ENCODE measurements around the gene SCIN. TPM values are rescaled to one million over a fixed set of nuclear protein-coding genes. Genes with fewer than 3 reads are reported as not detected.

The SCIN gene
- total RNA-seq, 1 experiment from 2014 or later: 0.22 TPM

GRCh38 chr7:12540850-12541249, 29.7 kb upstream of the SCIN start:
- no peaks in the 10 kb centered on the region for H3K27me3 ChIP-seq (ENCODE audit: insufficient read depth, low read length)
- DNase-seq (ENCODE audit: low read depth, low spot score): no peak
- no peaks in the 10 kb centered on the region for H4K20me1 ChIP-seq (ENCODE audit: insufficient read depth)
- intact Hi-C loops (cut with micrococcal nuclease): loop anchor here (10.0 kb wide), 1 partner anchor 74 kb away; no protein-coding TSS in a partner anchor
- no peak overlapping the region for H2AFZ ChIP-seq (ENCODE audit: low read depth, low read length, poor library complexity, severe bottlenecking)
- RAD21 ChIA-PET (ENCODE audit: low non-redundant PET in 1 of 2, low total read pairs in 2 of 2, uncharacterized antibody in 2 of 2, unreplicated experiment in 2 of 2): no interaction called here
- CTCF ChIA-PET: interaction anchor here (1.2 to 1.3 kb wide), 2 partner anchors 16 to 146 kb away, joined by 3 read pairs; no protein-coding TSS in a partner anchor
- no peaks in the 10 kb centered on the region for H3K79me2 ChIP-seq (ENCODE audit: insufficient read depth, low read length)
- BruUV-seq (replicated peaks): no TSS peak
- H3K36me3 ChIP-seq (ENCODE audit: control insufficient read depth in 1 of 2, insufficient read depth in 2 of 2, low read length in 2 of 2): no peaks in the 10 kb centered on the region
- peaks cover 8 to 10% of the 10 kb centered on the region in 2 experiments for H3K4me1 ChIP-seq (ENCODE audit: control insufficient read depth in 1 of 2, insufficient read depth in 2 of 2, low read length in 2 of 2)
- H3K9ac ChIP-seq (ENCODE audit: low read length): no peak overlapping the region
- no peaks in the 10 kb centered on the region for H3K9me3 ChIP-seq (ENCODE audit: control insufficient read depth in 1 of 2, insufficient read depth in 1 of 2, low read depth in 1 of 2, low read length in 2 of 2)
- no peaks in the 10 kb centered on the region for H3K9me2 ChIP-seq (ENCODE audit: insufficient read depth)
- no peak overlapping the region for H3K4me3 ChIP-seq (replicated peaks in 1 of 2; ENCODE audit: low read depth in 1 of 2, low read length in 2 of 2)
- no peak overlapping the region for H3K27ac ChIP-seq (ENCODE audit: low read depth, low read length)
- no peak for ATAC-seq
- POLR2A ChIA-PET: no interaction called here
- TF ChIP-seq ATF3 (IDR thresholded peaks at IDR 0.05): no peak
- TF ChIP-seq POLR2AphosphoS5 (IDR thresholded peaks at IDR 0.05; ENCODE audit: low read depth, low read length): no peak
- TF ChIP-seq ELF1 (IDR thresholded peaks at IDR 0.05; ENCODE audit: borderline replicate concordance, low read depth): no peak
- no peak overlapping the region for H3K4me2 ChIP-seq (ENCODE audit: low read length)

- RAD21 ChIA-PET (ENCODE audit: low non-redundant PET in 1 of 2, low total read pairs in 2 of 2, uncharacterized antibody in 2 of 2, unreplicated experiment in 2 of 2): no interaction called here
- POLR2A ChIA-PET: no interaction called here
- Histone ChIP-seq H3K4me2 (ENCODE audit: low read length) (no peak overlapping the region), H3K36me3 (ENCODE audit: control insufficient read depth in 1 of 2, insufficient read depth in 2 of 2, low read length in 2 of 2) (no peaks in the 10 kb centered on the region), H3K4me1 (ENCODE audit: control insufficient read depth in 1 of 2, insufficient read depth in 2 of 2, low read length in 2 of 2) (peaks cover 8 to 10% of the 10 kb centered on the region in 2 experiments), H3K27ac (ENCODE audit: low read depth, low read length) (no peak overlapping the region), H3K4me3 (replicated peaks in 1 of 2; ENCODE audit: low read depth in 1 of 2, low read length in 2 of 2) (no peak overlapping the region), H2AFZ (ENCODE audit: low read depth, low read length, poor library complexity, severe bottlenecking) (no peak overlapping the region), H3K9me2 (ENCODE audit: insufficient read depth) (no peaks in the 10 kb centered on the region), H3K9ac (ENCODE audit: low read length) (no peak overlapping the region), H4K20me1 (ENCODE audit: insufficient read depth) (no peaks in the 10 kb centered on the region), H3K27me3 (ENCODE audit: insufficient read depth, low read length) (no peaks in the 10 kb centered on the region), H3K9me3 (ENCODE audit: control insufficient read depth in 1 of 2, insufficient read depth in 1 of 2, low read depth in 1 of 2, low read length in 2 of 2) (no peaks in the 10 kb centered on the region), H3K79me2 (ENCODE audit: insufficient read depth, low read length) (no peaks in the 10 kb centered on the region)
- ATAC-seq (no peak), DNase-seq (ENCODE audit: low read depth, low spot score) (no peak)
- TF ChIP-seq SRF (IDR thresholded peaks at IDR 0.05; ENCODE audit: low read depth) (no peak), RAD21 (IDR thresholded peaks at IDR 0.05; ENCODE audit: low read depth) (no peak), YY1 (IDR thresholded peaks at IDR 0.05; ENCODE audit: extremely low read depth, insufficient replicate concordance, low read depth, low read length) (no peak), POLR2A (IDR thresholded peaks at IDR 0.05; ENCODE audit: borderline replicate concordance, extremely low read depth, insufficient read depth, insufficient read length) (no peak), EZH2phosphoT487 (IDR thresholded peaks at IDR 0.05; ENCODE audit: borderline replicate concordance) (no peak), JUND (IDR thresholded peaks at IDR 0.05) (no peak), ZNF274 (IDR thresholded peaks at IDR 0.05; ENCODE audit: low read depth, low read length) (no peak), CTCF (IDR thresholded peaks at IDR 0.05 in 2 of 3, conservative IDR thresholded peaks at IDR 0.05 in 1 of 3; ENCODE audit: borderline replicate concordance in 1 of 3, insufficient read depth in 1 of 3, low read depth in 2 of 3, low read length in 2 of 3) (no peak), CBX3 (IDR thresholded peaks at IDR 0.05; ENCODE audit: low read depth) (no peak)
- TF ChIP-seq, protein P1, sequence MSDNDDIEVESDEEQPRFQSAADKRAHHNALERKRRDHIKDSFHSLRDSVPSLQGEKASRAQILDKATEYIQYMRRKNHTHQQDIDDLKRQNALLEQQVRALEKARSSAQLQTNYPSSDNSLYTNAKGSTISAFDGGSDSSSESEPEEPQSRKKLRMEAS (IDR thresholded peaks at IDR 0.05): no peak
- CTCF ChIA-PET: no interaction called here
- intact Hi-C loops (cut with micrococcal nuclease): loop anchor here (10.0 kb wide), 1 partner anchor 71 kb away; no protein-coding TSS in a partner anchor
- no TSS peak for BruUV-seq (replicated peaks)
Observed at GRCh38 chr7:12543586-12543985, 26.9 kb upstream of the SCIN start.

Measured in HCT116 (cell line).